Epithelial cell of esophagus (primary cell): ENCODE data around the gene LRRC4C.

Source experiments
- DNase-seq: peaks from one replicate; pipeline ENCODE4 v3.0.0; 2010; ENCODE audit warnings: low read depth
- H3K4me3 ChIP-seq: 2 replicates; pipeline ENCODE4 v1.5.1; 2011; ENCODE audit warnings: mild to moderate bottlenecking, low read length, control low read depth
- CTCF ChIP-seq: IDR thresholded peaks from 2 replicates; pipeline ENCODE4 v1.5.1; 2011; ENCODE audit warnings: low read depth, mild to moderate bottlenecking, low read length, control low read depth, inconsistent platforms; ENCODE audit not compliant: insufficient read depth; ENCODE audit errors: missing control alignments

The LRRC4C gene

GRCh38 chr11:41457216-41458014 lies 2.0 kb downstream of the LRRC4C start:
- H3K4me3 ChIP-seq = no peak overlapping the region
- no peak for TF ChIP-seq CTCF
- no peak for DNase-seq

- no peak overlapping the region for H3K4me3 ChIP-seq
- DNase-seq = no peak
- no peak for TF ChIP-seq CTCF
Observed at GRCh38 chr11:41456269-41456668, 3.2 kb downstream of the LRRC4C start.

GRCh38 chr11:41451011-41451410 lies 8.4 kb downstream of the LRRC4C start:
- TF ChIP-seq CTCF = no peak
- no peak for DNase-seq
- H3K4me3 ChIP-seq = no peak overlapping the region

GRCh38 chr11:41449483-41450050 lies 9.9 kb downstream of the LRRC4C start:
- DNase-seq = no peak
- H3K4me3 ChIP-seq = no peak overlapping the region
- TF ChIP-seq CTCF = no peak

GRCh38 chr11:41446566-41446965 lies 12.9 kb downstream of the LRRC4C start:
- DNase-seq = no peak
- TF ChIP-seq CTCF = no peak
- H3K4me3 ChIP-seq = no peak overlapping the region

- H3K4me3 ChIP-seq = no peak overlapping the region
- no peak for DNase-seq
- no peak for TF ChIP-seq CTCF
Observed at GRCh38 chr11:41446107-41446506, 13.3 kb downstream of the LRRC4C start.

- no peak overlapping the region for H3K4me3 ChIP-seq
- TF ChIP-seq CTCF = no peak
- no peak for DNase-seq
Observed at GRCh38 chr11:41437006-41437490, 22.4 kb downstream of the LRRC4C start.
